Measurements from ENCODE around the gene RMND5A. TPM values are rescaled to one million over a fixed set of nuclear protein-coding genes. Genes with fewer than 3 reads are reported as not detected.
"Not testable (repeated sequence)": the region's sequence is repeated elsewhere in the genome, so short reads cannot be mapped to it uniquely, and the experiment has no call there.

RMND5A gene
- polyA plus RNA-seq, 4 donors = 13.5 to 63.5 (median 19.8) TPM

- H3K4me1 ChIP-seq (ENCODE audit: control insufficient read depth in 3 of 3, insufficient read depth in 2 of 3, low read depth in 1 of 3, low read length in 2 of 3); H3K27ac ChIP-seq (ENCODE audit: low read depth in 1 of 3, low read length in 2 of 3); DNase-seq; H3K36me3 ChIP-seq (ENCODE audit: control insufficient read depth in 3 of 3, insufficient read depth in 2 of 3, low read depth in 1 of 3, low read length in 3 of 3); H3K4me3 ChIP-seq (ENCODE audit: low read depth in 1 of 3, low read length in 3 of 3); FAIRE-seq; H3K9me3 ChIP-seq (ENCODE audit: control insufficient read depth in 2 of 2, insufficient read depth in 1 of 2, low read depth in 1 of 2, low read length in 1 of 2); H3K27me3 ChIP-seq (ENCODE audit: control insufficient read depth in 3 of 3, insufficient read depth in 3 of 3, low read length in 3 of 3): not testable (repeated sequence)
- WGBS, 3 donors = no CpG with 5 or more reads among the region's 2 CpGs
These were observed 5.6 kb downstream of the RMND5A start for GRCh38 chr2:86725706-86726105.

DNA sequence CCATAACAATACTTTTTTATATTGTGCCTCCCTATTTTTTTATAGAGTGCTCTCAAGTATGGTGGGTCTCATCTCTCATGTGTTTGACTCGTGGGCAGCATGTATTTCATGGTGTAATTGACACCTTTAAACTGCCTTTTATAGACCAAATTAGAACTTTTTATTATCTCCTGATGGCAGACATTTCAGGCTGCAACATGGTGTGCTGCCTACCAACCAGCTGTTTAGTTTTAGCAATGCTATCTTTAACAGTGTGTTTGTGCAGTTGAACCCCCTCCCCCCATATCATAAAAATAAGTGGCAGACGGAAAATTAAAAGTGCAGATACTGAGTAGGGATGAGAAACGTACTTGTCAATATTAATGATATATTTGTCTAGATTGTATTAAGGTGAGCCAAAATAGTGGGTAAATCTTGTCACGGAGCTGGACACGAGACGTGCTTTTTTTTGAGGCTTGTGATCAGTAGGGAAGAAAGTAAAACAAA, 12.0 kb downstream of the RMND5A start:
- FAIRE-seq; H3K27ac ChIP-seq (ENCODE audit: low read depth in 1 of 3, low read length in 2 of 3); H3K9me3 ChIP-seq (ENCODE audit: control insufficient read depth in 2 of 2, insufficient read depth in 1 of 2, low read depth in 1 of 2, low read length in 1 of 2); H3K4me3 ChIP-seq (ENCODE audit: low read depth in 1 of 3, low read length in 3 of 3); H3K36me3 ChIP-seq (ENCODE audit: control insufficient read depth in 3 of 3, insufficient read depth in 2 of 3, low read depth in 1 of 3, low read length in 3 of 3); H3K4me1 ChIP-seq (ENCODE audit: control insufficient read depth in 3 of 3, insufficient read depth in 2 of 3, low read depth in 1 of 3, low read length in 2 of 3); H3K27me3 ChIP-seq (ENCODE audit: control insufficient read depth in 3 of 3, insufficient read depth in 3 of 3, low read length in 3 of 3); DNase-seq: not testable (repeated sequence)
- WGBS, 3 donors = 67 to 85% (median 74%) methylated on average over 2 of the region's 6 CpGs

DNA sequence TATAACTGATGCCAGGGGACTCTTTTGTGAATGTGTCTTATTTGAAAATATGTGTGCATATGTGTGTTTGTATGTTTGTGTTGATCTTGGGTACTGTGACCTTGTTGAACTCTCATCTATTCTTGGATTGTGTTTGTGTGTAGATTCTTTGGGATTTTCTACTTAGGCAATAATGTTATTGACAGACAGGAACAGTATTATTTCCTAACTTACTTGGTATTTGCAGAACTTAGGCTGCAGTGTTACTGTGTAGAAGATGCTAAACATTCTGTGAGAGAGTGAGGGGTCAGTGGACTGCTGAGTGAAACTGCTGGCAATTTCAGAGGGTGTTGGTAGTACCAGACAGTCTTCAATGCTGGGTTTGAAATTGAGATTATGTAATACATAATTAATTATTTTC, 12.7 kb downstream of the RMND5A start:
- H3K4me1 ChIP-seq (ENCODE audit: control insufficient read depth in 3 of 3, insufficient read depth in 2 of 3, low read depth in 1 of 3, low read length in 2 of 3); H3K9me3 ChIP-seq (ENCODE audit: control insufficient read depth in 2 of 2, insufficient read depth in 1 of 2, low read depth in 1 of 2, low read length in 1 of 2); H3K27ac ChIP-seq (ENCODE audit: low read depth in 1 of 3, low read length in 2 of 3); DNase-seq; H3K27me3 ChIP-seq (ENCODE audit: control insufficient read depth in 3 of 3, insufficient read depth in 3 of 3, low read length in 3 of 3); FAIRE-seq; H3K4me3 ChIP-seq (ENCODE audit: low read depth in 1 of 3, low read length in 3 of 3); H3K36me3 ChIP-seq (ENCODE audit: control insufficient read depth in 3 of 3, insufficient read depth in 2 of 3, low read depth in 1 of 3, low read length in 3 of 3): not testable (repeated sequence)

DNA sequence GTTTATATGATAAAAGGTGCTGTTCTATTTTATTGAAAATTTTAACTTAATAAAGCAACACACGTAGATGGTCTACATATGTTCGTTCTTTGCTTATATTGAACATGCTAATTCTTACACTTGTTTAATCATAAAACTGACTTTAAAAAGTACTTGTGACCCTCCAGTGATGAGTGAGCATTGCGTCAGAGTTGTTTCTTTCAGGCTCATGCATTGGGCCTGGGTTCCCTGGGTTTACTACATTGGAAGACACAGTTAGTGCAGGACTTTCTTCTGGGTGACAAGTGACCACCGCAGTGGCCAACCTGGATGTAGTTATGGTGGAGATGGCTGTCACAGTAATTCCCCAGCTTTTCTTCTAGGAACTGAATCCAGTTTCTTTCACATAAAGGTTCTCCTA, 13.4 kb downstream of the RMND5A start:
- FAIRE-seq; H3K36me3 ChIP-seq (ENCODE audit: control insufficient read depth in 3 of 3, insufficient read depth in 2 of 3, low read depth in 1 of 3, low read length in 3 of 3); H3K27ac ChIP-seq (ENCODE audit: low read depth in 1 of 3, low read length in 2 of 3); H3K4me3 ChIP-seq (ENCODE audit: low read depth in 1 of 3, low read length in 3 of 3); H3K9me3 ChIP-seq (ENCODE audit: control insufficient read depth in 2 of 2, insufficient read depth in 1 of 2, low read depth in 1 of 2, low read length in 1 of 2); H3K27me3 ChIP-seq (ENCODE audit: control insufficient read depth in 3 of 3, insufficient read depth in 3 of 3, low read length in 3 of 3); H3K4me1 ChIP-seq (ENCODE audit: control insufficient read depth in 3 of 3, insufficient read depth in 2 of 3, low read depth in 1 of 3, low read length in 2 of 3); DNase-seq: not testable (repeated sequence)
- 100% methylated on average over 1 of the region's 4 CpGs for WGBS, 3 donors

DNA sequence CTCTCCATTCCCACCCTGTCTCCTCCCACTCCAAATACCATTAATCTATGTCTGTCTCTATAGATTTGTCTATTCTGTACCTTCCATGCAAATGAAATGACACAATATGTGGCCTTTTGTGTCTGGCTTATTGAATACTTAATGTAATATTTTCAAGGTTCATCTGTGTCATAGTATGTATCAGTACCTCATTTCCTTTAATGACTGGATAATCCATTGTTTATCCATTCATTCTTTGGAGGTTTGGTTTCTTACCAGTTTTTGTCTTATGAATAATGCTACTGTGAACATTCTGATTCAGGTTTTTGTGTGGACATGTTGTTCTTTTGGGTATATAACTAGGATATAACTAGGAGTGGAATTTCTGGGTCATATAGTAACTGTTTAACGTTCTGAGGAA, 14.8 kb downstream of the RMND5A start:
- FAIRE-seq; H3K36me3 ChIP-seq (ENCODE audit: control insufficient read depth in 3 of 3, insufficient read depth in 2 of 3, low read depth in 1 of 3, low read length in 3 of 3); H3K9me3 ChIP-seq (ENCODE audit: control insufficient read depth in 2 of 2, insufficient read depth in 1 of 2, low read depth in 1 of 2, low read length in 1 of 2); H3K27me3 ChIP-seq (ENCODE audit: control insufficient read depth in 3 of 3, insufficient read depth in 3 of 3, low read length in 3 of 3); H3K4me1 ChIP-seq (ENCODE audit: control insufficient read depth in 3 of 3, insufficient read depth in 2 of 3, low read depth in 1 of 3, low read length in 2 of 3); H3K4me3 ChIP-seq (ENCODE audit: low read depth in 1 of 3, low read length in 3 of 3); H3K27ac ChIP-seq (ENCODE audit: low read depth in 1 of 3, low read length in 2 of 3); DNase-seq: not testable (repeated sequence)
- WGBS, 3 donors = no CpG with 5 or more reads among the region's 1 CpG

DNA sequence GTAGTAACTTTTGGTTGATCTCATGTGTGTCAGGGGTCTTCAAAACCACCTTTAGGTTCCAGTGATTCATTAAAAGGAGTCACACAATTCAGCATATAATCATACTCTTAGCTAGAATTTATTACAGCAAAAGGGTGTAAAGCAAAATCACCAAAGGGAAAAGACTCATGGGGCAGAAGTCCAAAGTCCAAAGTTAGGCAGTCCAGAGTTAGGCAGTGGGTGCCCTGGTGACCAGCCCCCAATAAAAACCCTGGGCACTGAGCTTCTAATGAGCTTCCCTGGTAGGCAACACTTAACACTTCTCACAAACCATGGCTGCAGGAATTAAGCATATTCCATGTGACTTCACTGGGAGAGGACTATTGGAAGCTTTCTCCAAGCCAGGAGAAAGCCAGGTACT, 19.4 kb downstream of the RMND5A start:
- H3K36me3 ChIP-seq (ENCODE audit: control insufficient read depth in 3 of 3, insufficient read depth in 2 of 3, low read depth in 1 of 3, low read length in 3 of 3); DNase-seq; H3K27ac ChIP-seq (ENCODE audit: low read depth in 1 of 3, low read length in 2 of 3); H3K4me1 ChIP-seq (ENCODE audit: control insufficient read depth in 3 of 3, insufficient read depth in 2 of 3, low read depth in 1 of 3, low read length in 2 of 3); FAIRE-seq; H3K27me3 ChIP-seq (ENCODE audit: control insufficient read depth in 3 of 3, insufficient read depth in 3 of 3, low read length in 3 of 3); H3K4me3 ChIP-seq (ENCODE audit: low read depth in 1 of 3, low read length in 3 of 3); H3K9me3 ChIP-seq (ENCODE audit: control insufficient read depth in 2 of 2, insufficient read depth in 1 of 2, low read depth in 1 of 2, low read length in 1 of 2): not testable (repeated sequence)

DNA sequence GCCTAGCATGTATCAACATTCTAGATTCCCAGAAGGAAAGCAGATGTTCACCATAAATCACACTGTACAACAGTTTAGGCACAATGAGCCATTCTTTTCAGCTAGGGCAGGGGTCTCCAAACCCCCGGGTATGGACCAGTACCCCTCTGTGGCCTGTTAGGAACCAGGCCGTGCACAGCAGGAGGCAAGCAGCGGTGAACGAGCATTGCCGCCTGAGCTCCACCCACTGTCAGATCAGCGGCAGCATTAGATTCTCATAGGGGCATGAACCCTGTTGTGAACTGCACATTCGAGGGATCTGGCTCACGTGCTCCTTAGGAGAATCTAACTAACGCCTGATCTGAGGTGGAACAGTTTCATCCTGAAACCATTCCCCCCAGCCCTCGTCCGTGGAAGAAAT, 19.8 kb downstream of the RMND5A start:
- H3K27ac ChIP-seq (ENCODE audit: low read depth in 1 of 3, low read length in 2 of 3); FAIRE-seq; H3K9me3 ChIP-seq (ENCODE audit: control insufficient read depth in 2 of 2, insufficient read depth in 1 of 2, low read depth in 1 of 2, low read length in 1 of 2); H3K36me3 ChIP-seq (ENCODE audit: control insufficient read depth in 3 of 3, insufficient read depth in 2 of 3, low read depth in 1 of 3, low read length in 3 of 3); H3K27me3 ChIP-seq (ENCODE audit: control insufficient read depth in 3 of 3, insufficient read depth in 3 of 3, low read length in 3 of 3); H3K4me3 ChIP-seq (ENCODE audit: low read depth in 1 of 3, low read length in 3 of 3); H3K4me1 ChIP-seq (ENCODE audit: control insufficient read depth in 3 of 3, insufficient read depth in 2 of 3, low read depth in 1 of 3, low read length in 2 of 3); DNase-seq: not testable (repeated sequence)
- WGBS, 3 donors = no CpG with 5 or more reads among the region's 11 CpGs

GRCh38 chr2:86741889-86742498, 21.9 kb downstream of the RMND5A start:
- not testable (repeated sequence) for H3K27ac ChIP-seq (ENCODE audit: low read depth in 1 of 3, low read length in 2 of 3); DNase-seq; H3K4me1 ChIP-seq (ENCODE audit: control insufficient read depth in 3 of 3, insufficient read depth in 2 of 3, low read depth in 1 of 3, low read length in 2 of 3); H3K4me3 ChIP-seq (ENCODE audit: low read depth in 1 of 3, low read length in 3 of 3); H3K27me3 ChIP-seq (ENCODE audit: control insufficient read depth in 3 of 3, insufficient read depth in 3 of 3, low read length in 3 of 3); FAIRE-seq; H3K36me3 ChIP-seq (ENCODE audit: control insufficient read depth in 3 of 3, insufficient read depth in 2 of 3, low read depth in 1 of 3, low read length in 3 of 3); H3K9me3 ChIP-seq (ENCODE audit: control insufficient read depth in 2 of 2, insufficient read depth in 1 of 2, low read depth in 1 of 2, low read length in 1 of 2)
- WGBS, 3 donors = 91 to 100% methylated on average over 1 of the region's 4 CpGs; no CpG with 5 or more reads in 1 of the 3 donors

- WGBS, 3 donors = 81 to 87% (median 81%) methylated on average over 2 of the region's 2 CpGs
- H3K36me3 ChIP-seq (ENCODE audit: control insufficient read depth in 3 of 3, insufficient read depth in 2 of 3, low read depth in 1 of 3, low read length in 3 of 3) = peaks cover 3 to 6% (median 5%) of the 10 kb centered on the region in 3 donors
- no peak for DNase-seq
- FAIRE-seq = no peak
- H3K4me3 ChIP-seq (ENCODE audit: low read depth in 1 of 3, low read length in 3 of 3) = no peak overlapping the region
- H3K9me3 ChIP-seq (ENCODE audit: control insufficient read depth in 2 of 2, insufficient read depth in 1 of 2, low read depth in 1 of 2, low read length in 1 of 2) = peaks cover 0 to under 1% of the 10 kb centered on the region in 2 donors
- H3K27me3 ChIP-seq (ENCODE audit: control insufficient read depth in 3 of 3, insufficient read depth in 3 of 3, low read length in 3 of 3) = no peaks in the 10 kb centered on the region
- H3K4me1 ChIP-seq (ENCODE audit: control insufficient read depth in 3 of 3, insufficient read depth in 2 of 3, low read depth in 1 of 3, low read length in 2 of 3) = peaks cover 0 to 7% (median 0%) of the 10 kb centered on the region in 3 donors
- H3K27ac ChIP-seq (ENCODE audit: low read depth in 1 of 3, low read length in 2 of 3) = no peak overlapping the region
These were observed 24.1 kb downstream of the RMND5A start for GRCh38 chr2:86744152-86744551.

All from small intestine (tissue), 7 donors.